ENCODE data around the gene PAQR8.

The PAQR8 gene

GRCh38 chr6:52454556-52454955, 92.6 kb downstream of the PAQR8 start:
- TF ChIP-seq CTCF (IDR thresholded peaks at IDR 0.05; ENCODE audit: insufficient read depth, low read length, poor library complexity, severe bottlenecking) = no peak
- Histone ChIP-seq H3K36me3 (ENCODE audit: control insufficient read depth, insufficient read depth, low read length) (no peaks in the 10 kb centered on the region), H3K27me3 (replicated peaks; ENCODE audit: control insufficient read depth, insufficient read depth, low read length) (no peaks in the 10 kb centered on the region), H3K4me3 (replicated peaks; ENCODE audit: low read depth, low read length) (no peak overlapping the region)
- no peak for DNase-seq (ENCODE audit: extremely low read depth, insufficient read length)

- no peak for DNase-seq (ENCODE audit: extremely low read depth, insufficient read length)
- no peak overlapping the region for H3K4me3 ChIP-seq (replicated peaks; ENCODE audit: low read depth, low read length)
- TF ChIP-seq CTCF (IDR thresholded peaks at IDR 0.05; ENCODE audit: insufficient read depth, low read length, poor library complexity, severe bottlenecking) = no peak
- no peaks in the 10 kb centered on the region for H3K27me3 ChIP-seq (replicated peaks; ENCODE audit: control insufficient read depth, insufficient read depth, low read length)
- H3K36me3 ChIP-seq (ENCODE audit: control insufficient read depth, insufficient read depth, low read length) = no peaks in the 10 kb centered on the region
Observed at GRCh38 chr6:52457096-52457495, 95.1 kb downstream of the PAQR8 start.

All from GM06990 (cell line).